Liver (tissue), 9 donors: ENCODE data around the gene SLC51B. TPM values are rescaled to one million over a fixed set of nuclear protein-coding genes. Genes with fewer than 3 reads are reported as not detected.

Source experiments
- DNase-seq: peaks from one replicate; pipeline ENCODE4 v3.0.0-alpha.2; 2017; ENCODE audit warnings: low spot score
- H3K27ac ChIP-seq, 2 donors: one replicate each; pipeline ENCODE4 v1.7.0; 2013; ENCODE audit warnings: inconsistent platforms in 2 of 2, low read length in 2 of 2, control low read depth in 1 of 2, low read depth in 1 of 2, mild to moderate bottlenecking in 1 of 2
- H3K27me3 ChIP-seq, 4 donors: one replicate each; pipeline versions ENCODE4 v1.6.1 to v1.7.0; 2013; ENCODE audit warnings: low read length in 3 of 4, inconsistent platforms in 1 of 4, mild to moderate bottlenecking in 1 of 4, moderate library complexity in 1 of 4; ENCODE audit not compliant: control insufficient read depth in 4 of 4, insufficient read depth in 4 of 4
- H3K36me3 ChIP-seq, 4 donors: one replicate each; pipeline versions ENCODE4 v1.6.1 to v1.7.0; 2013; ENCODE audit warnings: low read length in 3 of 4, mild to moderate bottlenecking in 3 of 4, low read depth in 1 of 4, moderate library complexity in 1 of 4; ENCODE audit not compliant: control insufficient read depth in 4 of 4, insufficient read depth in 3 of 4
- H3K4me1 ChIP-seq, 4 donors: one replicate each; pipeline versions ENCODE4 v1.6.1 to v1.7.0; 2013; ENCODE audit warnings: low read length in 3 of 4, mild to moderate bottlenecking in 3 of 4, moderate library complexity in 1 of 4; ENCODE audit not compliant: control insufficient read depth in 4 of 4, insufficient read depth in 4 of 4
- H3K4me3 ChIP-seq, 3 donors: one replicate each; pipeline versions ENCODE4 v1.6.1 to v1.7.0; 2013; ENCODE audit warnings: low read length in 3 of 3, control low read depth in 1 of 3, low read depth in 1 of 3, mild to moderate bottlenecking in 1 of 3
- H3K9ac ChIP-seq, 2 donors: one replicate each; pipeline ENCODE4 v1.7.0; 2013; ENCODE audit warnings: low read length in 2 of 2, mild to moderate bottlenecking in 2 of 2, moderate library complexity in 2 of 2, control low read depth in 1 of 2, low read depth in 1 of 2
- H3K9me3 ChIP-seq, 4 donors: one replicate each; pipeline versions ENCODE4 v1.6.1 to v1.7.0; 2013; ENCODE audit warnings: low read length in 3 of 4; ENCODE audit not compliant: control insufficient read depth in 4 of 4
- EGR1 ChIP-seq, 2 donors: IDR thresholded peaks; 2 replicates each; pipeline ENCODE4 v1.6.1; 2016 to 2018; ENCODE audit warnings: antibody characterized with exemption in 2 of 2, low read depth in 2 of 2
- FOXA1 ChIP-seq: IDR thresholded peaks from 2 replicates; pipeline ENCODE4 v1.6.1; 2016; ENCODE audit warnings: antibody characterized with exemption
- FOXA2 ChIP-seq: IDR thresholded peaks from 2 replicates; pipeline ENCODE4 v1.6.1; 2016; ENCODE audit warnings: antibody characterized with exemption
- GABPA ChIP-seq, 2 donors: IDR thresholded peaks in 1 of 2; conservative IDR thresholded peaks in 1 of 2; 2 replicates each; pipeline ENCODE4 v1.6.1; 2016; ENCODE audit warnings: antibody characterized with exemption in 2 of 2, mild to moderate bottlenecking in 1 of 2, moderate library complexity in 1 of 2
- HNF4G ChIP-seq: IDR thresholded peaks from 2 replicates; pipeline ENCODE4 v1.6.1; 2016; ENCODE audit warnings: antibody characterized with exemption
- JUND ChIP-seq, 2 donors: IDR thresholded peaks; 2 replicates each; pipeline ENCODE4 v1.6.1; 2016; ENCODE audit warnings: antibody characterized with exemption in 2 of 2
- NR2F2 ChIP-seq: IDR thresholded peaks from 2 replicates; pipeline ENCODE4 v1.6.1; 2016; ENCODE audit warnings: antibody characterized with exemption
- RAD21 ChIP-seq, 2 donors: IDR thresholded peaks; 2 replicates each; pipeline ENCODE4 v1.6.1; 2016; ENCODE audit warnings: antibody characterized with exemption in 2 of 2, mild to moderate bottlenecking in 2 of 2
- RXRA ChIP-seq, 2 donors: IDR thresholded peaks; 2 replicates each; pipeline ENCODE4 v1.6.1; 2017 to 2018; ENCODE audit warnings: antibody characterized with exemption in 2 of 2, mild to moderate bottlenecking in 1 of 2
- SP1 ChIP-seq: IDR thresholded peaks from 2 replicates; pipeline ENCODE4 v1.6.1; 2018; ENCODE audit warnings: antibody characterized with exemption, mild to moderate bottlenecking
- YY1 ChIP-seq: IDR thresholded peaks from 2 replicates; pipeline ENCODE4 v1.6.1; 2016; ENCODE audit warnings: antibody characterized with exemption, mild to moderate bottlenecking
- ZBTB33 ChIP-seq: IDR thresholded peaks from 2 replicates; pipeline ENCODE4 v1.6.1; 2016; ENCODE audit warnings: antibody characterized with exemption
- WGBS: extraction: QIAGEN DNeasy Blood & Tissue Kit; methylation state at CpG from one replicate; pipeline ENCODE4 v1.1.7; 2013; 5-methylcytosine and 5-hydroxymethylcytosine counted together
- polyA plus RNA-seq, 2 donors: library from polyadenylated mRNA; stranded (reverse) in 1 of 2; unstranded in 1 of 2; fragments of 200-250 nt in 1 of 2; fragments of >200 nt in 1 of 2; fragmentation: Nextera tagmentation in 1 of 2; extraction: Ambion mirVana in 1 of 2; gene quantifications; one replicate each; pipeline versions ENCODE4 v1.2.1 to v1.2.3, GENCODE V29; 2013 to 2015
- total RNA-seq, 2 donors: library from RNA; depleted of rRNA; stranded (reverse); fragments of >200 nt; gene quantifications; one replicate each; pipeline ENCODE4 v1.2.3, GENCODE V29; 2014
- TF ChIP-seq, protein P1 (sequence below): IDR thresholded peaks from 2 replicates; pipeline ENCODE4 v1.6.1; 2016; ENCODE audit warnings: antibody characterized with exemption
- TF ChIP-seq, protein P2 (sequence below): IDR thresholded peaks from 2 replicates; pipeline ENCODE4 v1.6.1; 2016; ENCODE audit warnings: antibody characterized with exemption, mild to moderate bottlenecking
- TF ChIP-seq, protein P3 (sequence below): fragments of 150-350 bp; IDR thresholded peaks from 2 replicates; pipeline ENCODE4 v1.5.1; 2017; ENCODE audit warnings: improper control_type of control experiment, low read depth, low read length; ENCODE audit not compliant: missing input control
- donor health status: healthy.
- donor health status: healthy.
- donor health status: healthy.
- donor health status: healthy.
- donor health status: healthy.

Gene SLC51B
- total and polyA plus RNA-seq, 4 donors = 0.25 to 2.1 (median 1.1) TPM

GRCh38 chr15:65068403-65068788 is 23.2 kb downstream of the SLC51B start:
- Histone ChIP-seq H3K4me3 (no peak overlapping the region), H3K27ac (no peak overlapping the region), H3K27me3 (no peaks in the 10 kb centered on the region), H3K9ac (no peak overlapping the region), H3K9me3 (no peaks in the 10 kb centered on the region), H3K4me1 (peaks cover 0 to 2% (median 0%) of the 10 kb centered on the region in 4 donors), H3K36me3 (no peaks in the 10 kb centered on the region)
- 94% methylated on average over 3 of the region's 3 CpGs for WGBS
- TF ChIP-seq GABPA (IDR thresholded peaks at IDR 0.05 in 1 of 2, conservative IDR thresholded peaks at IDR 0.05 in 1 of 2) (no peak), ZBTB33 (no peak)
- no peak for DNase-seq

GRCh38 chr15:65069179-65069578 is 24.0 kb downstream of the SLC51B start:
- no peak overlapping the region for H3K4me3 ChIP-seq
- peaks cover 0 to 2% (median 0%) of the 10 kb centered on the region in 4 donors for H3K4me1 ChIP-seq
- H3K27ac ChIP-seq = no peak overlapping the region
- 88% methylated on average over 1 of the region's 1 CpG for WGBS
- no peak for DNase-seq
- no peak overlapping the region for H3K9ac ChIP-seq
- H3K27me3 ChIP-seq = no peaks in the 10 kb centered on the region
- TF ChIP-seq FOXA1 = no peak
- TF ChIP-seq, protein P1, sequence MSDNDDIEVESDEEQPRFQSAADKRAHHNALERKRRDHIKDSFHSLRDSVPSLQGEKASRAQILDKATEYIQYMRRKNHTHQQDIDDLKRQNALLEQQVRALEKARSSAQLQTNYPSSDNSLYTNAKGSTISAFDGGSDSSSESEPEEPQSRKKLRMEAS = no peak
- no peak for TF ChIP-seq RXRA (IDR thresholded peaks at IDR 0.05)
- no peak for TF ChIP-seq HNF4G
- no peak for TF ChIP-seq RAD21 (IDR thresholded peaks at IDR 0.05)
- TF ChIP-seq NR2F2 = peak; percentile 45
- TF ChIP-seq FOXA2 = no peak
- H3K36me3 ChIP-seq = no peaks in the 10 kb centered on the region
- H3K9me3 ChIP-seq = no peaks in the 10 kb centered on the region

DNA sequence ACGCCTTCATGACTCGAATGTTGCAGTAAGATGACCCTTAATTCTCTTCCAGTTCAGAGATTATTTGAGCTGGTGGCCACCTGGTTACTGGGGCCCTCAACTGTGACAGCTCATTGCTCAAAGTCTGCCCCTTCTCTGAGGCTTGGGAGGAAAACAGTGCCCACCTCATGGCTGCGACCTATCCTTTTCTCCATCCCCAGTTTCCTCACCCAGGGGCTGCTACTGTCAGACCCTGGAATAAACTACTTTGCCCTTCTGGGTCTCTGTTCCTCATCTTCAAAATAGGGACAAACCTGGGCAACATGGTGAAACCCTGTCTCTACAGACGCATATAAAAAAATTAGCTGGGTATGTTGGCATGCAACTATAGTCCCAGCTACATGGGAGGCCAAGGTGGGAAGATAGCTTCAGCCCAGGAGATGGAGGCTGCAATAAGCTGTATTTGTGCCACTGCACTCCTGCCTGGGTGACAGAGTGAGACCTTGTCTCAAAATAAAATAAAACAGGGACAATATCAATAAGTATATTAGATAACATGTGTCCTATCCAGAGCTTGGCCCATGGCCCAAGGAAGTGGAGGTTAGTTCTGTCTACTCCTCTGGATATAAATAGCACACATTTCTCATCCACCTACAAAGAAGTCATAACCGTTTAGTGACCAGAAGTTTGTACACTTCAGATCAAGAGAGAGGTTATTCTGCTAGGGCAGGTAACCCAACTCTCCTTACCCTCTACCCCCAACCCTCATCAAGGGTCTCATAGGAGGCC is 24.8 kb downstream of the SLC51B start:
- DNase-seq = no peak
- Histone ChIP-seq H3K4me3 (no peak overlapping the region), H3K9ac (no peak overlapping the region), H3K27ac (no peak overlapping the region), H3K4me1 (peaks cover 0 to 2% (median 0%) of the 10 kb centered on the region in 4 donors), H3K27me3 (no peaks in the 10 kb centered on the region), H3K36me3 (no peaks in the 10 kb centered on the region), H3K9me3 (no peaks in the 10 kb centered on the region)
- TF ChIP-seq YY1 = no peak
- TF ChIP-seq, protein P1 = no peak
- TF ChIP-seq SP1 = no peak
- TF ChIP-seq FOXA2 = no peak
- no peak for TF ChIP-seq JUND (IDR thresholded peaks at IDR 0.05)
- TF ChIP-seq FOXA1 = no peak
- TF ChIP-seq NR2F2 = no peak
- TF ChIP-seq RAD21 (IDR thresholded peaks at IDR 0.05) = no peak
- no peak for TF ChIP-seq RXRA (IDR thresholded peaks at IDR 0.05)
- TF ChIP-seq GABPA (IDR thresholded peaks at IDR 0.05 in 1 of 2, conservative IDR thresholded peaks at IDR 0.05 in 1 of 2) = no peak
- TF ChIP-seq EGR1 (IDR thresholded peaks at IDR 0.05; ENCODE audit: low read depth in 2 of 2) = no peak
- TF ChIP-seq ZBTB33 = no peak
- TF ChIP-seq, protein P2, sequence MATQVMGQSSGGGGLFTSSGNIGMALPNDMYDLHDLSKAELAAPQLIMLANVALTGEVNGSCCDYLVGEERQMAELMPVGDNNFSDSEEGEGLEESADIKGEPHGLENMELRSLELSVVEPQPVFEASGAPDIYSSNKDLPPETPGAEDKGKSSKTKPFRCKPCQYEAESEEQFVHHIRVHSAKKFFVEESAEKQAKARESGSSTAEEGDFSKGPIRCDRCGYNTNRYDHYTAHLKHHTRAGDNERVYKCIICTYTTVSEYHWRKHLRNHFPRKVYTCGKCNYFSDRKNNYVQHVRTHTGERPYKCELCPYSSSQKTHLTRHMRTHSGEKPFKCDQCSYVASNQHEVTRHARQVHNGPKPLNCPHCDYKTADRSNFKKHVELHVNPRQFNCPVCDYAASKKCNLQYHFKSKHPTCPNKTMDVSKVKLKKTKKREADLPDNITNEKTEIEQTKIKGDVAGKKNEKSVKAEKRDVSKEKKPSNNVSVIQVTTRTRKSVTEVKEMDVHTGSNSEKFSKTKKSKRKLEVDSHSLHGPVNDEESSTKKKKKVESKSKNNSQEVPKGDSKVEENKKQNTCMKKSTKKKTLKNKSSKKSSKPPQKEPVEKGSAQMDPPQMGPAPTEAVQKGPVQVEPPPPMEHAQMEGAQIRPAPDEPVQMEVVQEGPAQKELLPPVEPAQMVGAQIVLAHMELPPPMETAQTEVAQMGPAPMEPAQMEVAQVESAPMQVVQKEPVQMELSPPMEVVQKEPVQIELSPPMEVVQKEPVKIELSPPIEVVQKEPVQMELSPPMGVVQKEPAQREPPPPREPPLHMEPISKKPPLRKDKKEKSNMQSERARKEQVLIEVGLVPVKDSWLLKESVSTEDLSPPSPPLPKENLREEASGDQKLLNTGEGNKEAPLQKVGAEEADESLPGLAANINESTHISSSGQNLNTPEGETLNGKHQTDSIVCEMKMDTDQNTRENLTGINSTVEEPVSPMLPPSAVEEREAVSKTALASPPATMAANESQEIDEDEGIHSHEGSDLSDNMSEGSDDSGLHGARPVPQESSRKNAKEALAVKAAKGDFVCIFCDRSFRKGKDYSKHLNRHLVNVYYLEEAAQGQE = no peak
- TF ChIP-seq, protein P3, sequence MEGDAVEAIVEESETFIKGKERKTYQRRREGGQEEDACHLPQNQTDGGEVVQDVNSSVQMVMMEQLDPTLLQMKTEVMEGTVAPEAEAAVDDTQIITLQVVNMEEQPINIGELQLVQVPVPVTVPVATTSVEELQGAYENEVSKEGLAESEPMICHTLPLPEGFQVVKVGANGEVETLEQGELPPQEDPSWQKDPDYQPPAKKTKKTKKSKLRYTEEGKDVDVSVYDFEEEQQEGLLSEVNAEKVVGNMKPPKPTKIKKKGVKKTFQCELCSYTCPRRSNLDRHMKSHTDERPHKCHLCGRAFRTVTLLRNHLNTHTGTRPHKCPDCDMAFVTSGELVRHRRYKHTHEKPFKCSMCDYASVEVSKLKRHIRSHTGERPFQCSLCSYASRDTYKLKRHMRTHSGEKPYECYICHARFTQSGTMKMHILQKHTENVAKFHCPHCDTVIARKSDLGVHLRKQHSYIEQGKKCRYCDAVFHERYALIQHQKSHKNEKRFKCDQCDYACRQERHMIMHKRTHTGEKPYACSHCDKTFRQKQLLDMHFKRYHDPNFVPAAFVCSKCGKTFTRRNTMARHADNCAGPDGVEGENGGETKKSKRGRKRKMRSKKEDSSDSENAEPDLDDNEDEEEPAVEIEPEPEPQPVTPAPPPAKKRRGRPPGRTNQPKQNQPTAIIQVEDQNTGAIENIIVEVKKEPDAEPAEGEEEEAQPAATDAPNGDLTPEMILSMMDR = no peak
- WGBS = 86% methylated on average over 5 of the region's 5 CpGs
